HCT116 (cell line): Measurements from ENCODE around the gene HCAR3. TPM values are rescaled to one million over a fixed set of nuclear protein-coding genes. Genes with fewer than 3 reads are reported as not detected.

Source experiments
- ATAC-seq: fragments of 200-7000 bp; cut with Tn5 transposase; 2 replicates; pipeline ENCODE4 v1.9.1; 2020; ENCODE audit warnings: mild to moderate bottlenecking, moderate library complexity
- BruUV-seq: library from RNA; stranded (reverse); fragments of 400-500 nt; replicated peaks from 2 replicates; lab custom pipeline; 2021; lab: Mats Ljungman, UMichigan
- CTCF ChIA-PET: fragments of 300-600 bp; sonication (Branson Sonifier 250); formaldehyde crosslinking; loops from one replicate; lab custom pipeline; 2021; ENCODE audit warnings: antibody characterized with exemption; lab: Charles Lee
- POLR2A ChIA-PET: fragments of 300-600, 350-600 bp; sonication (Branson Sonifier 250); formaldehyde crosslinking; loops from one replicate; lab custom pipeline; 2021; ENCODE audit warnings: antibody characterized with exemption; lab: Charles Lee
- RAD21 ChIA-PET, 2 experiments: fragments of 300-600 bp; sonication (Branson Sonifier 250); formaldehyde crosslinking; loops; one replicate each; lab custom pipeline; 2023; ENCODE audit warnings: low total read pairs in 2 of 2; ENCODE audit not compliant: uncharacterized antibody in 2 of 2, unreplicated experiment in 2 of 2, low non-redundant PET in 1 of 2; lab: Charles Lee
- DNase-seq: peaks from one replicate; pipeline ENCODE4 v3.0.0-alpha.2; 2010; ENCODE audit warnings: low read depth, low spot score
- H2AFZ ChIP-seq: fragments of 200-600 bp; shearing (Covaris generic), sonication (generic); 2 replicates; pipeline ENCODE4 v1.6.1; 2017; ENCODE audit warnings: low read depth, mixed run types, mixed read lengths, antibody characterized with exemption, low read length; ENCODE audit not compliant: poor library complexity, severe bottlenecking
- H3K27ac ChIP-seq: 2 replicates; pipeline ENCODE4 v1.5.1; 2012; ENCODE audit warnings: low read depth, low read length
- H3K27me3 ChIP-seq: fragments of 200-600 bp; sonication (generic); 2 replicates; pipeline ENCODE4 v1.6.1; 2016; ENCODE audit warnings: mixed run types, low read length, mixed read lengths; ENCODE audit not compliant: insufficient read depth
- H3K36me3 ChIP-seq, 2 experiments: fragments of 200-500 bp in 1 of 2; fragments of 200-600 bp in 1 of 2; sonication (Bioruptor generic) in 1 of 2; sonication (generic) in 1 of 2; 2 replicates each; pipeline versions ENCODE4 v1.5.1 to v1.6.1; 2014 to 2016; ENCODE audit warnings: low read length in 2 of 2, inconsistent platforms in 1 of 2, mixed read lengths in 1 of 2, mixed run types in 1 of 2; ENCODE audit not compliant: insufficient read depth in 2 of 2, control insufficient read depth in 1 of 2
- H3K4me1 ChIP-seq, 2 experiments: fragments of 200-600 bp in 1 of 2; sonication (generic) in 1 of 2; 2 replicates each; pipeline versions ENCODE4 v1.5.1 to v1.6.1; 2012 to 2017; ENCODE audit warnings: low read length in 2 of 2, inconsistent platforms in 1 of 2, mild to moderate bottlenecking in 1 of 2, mixed read lengths in 1 of 2, mixed run types in 1 of 2, moderate library complexity in 1 of 2; ENCODE audit not compliant: insufficient read depth in 2 of 2, control insufficient read depth in 1 of 2
- H3K4me2 ChIP-seq: fragments of 200-600 bp; sonication (generic); 2 replicates; pipeline ENCODE4 v1.6.1; 2017; ENCODE audit warnings: mixed run types, low read length, mixed read lengths
- H3K4me3 ChIP-seq, 2 experiments: fragments of 200-600 bp in 1 of 2; sonication (generic) in 1 of 2; replicated peaks in 1 of 2; 2 replicates each; pipeline ENCODE4 v1.5.1; 2011 to 2016; ENCODE audit warnings: low read length in 2 of 2, control low read depth in 1 of 2, low read depth in 1 of 2, mild to moderate bottlenecking in 1 of 2, mixed read lengths in 1 of 2, mixed run types in 1 of 2
- H3K79me2 ChIP-seq: fragments of 200-600 bp; sonication (generic); 2 replicates; pipeline ENCODE4 v1.6.1; 2017; ENCODE audit warnings: mild to moderate bottlenecking, mixed run types, low read length, moderate library complexity, mixed read lengths; ENCODE audit not compliant: insufficient read depth
- H3K9ac ChIP-seq: fragments of 200-600 bp; sonication (generic); 2 replicates; pipeline ENCODE4 v1.6.1; 2016; ENCODE audit warnings: low read length, mixed read lengths
- H3K9me2 ChIP-seq: fragments of 200-600 bp; sonication (generic), shearing (Covaris generic); 2 replicates; pipeline ENCODE4 v1.6.1; 2017; ENCODE audit warnings: mixed run types, mild to moderate bottlenecking, moderate library complexity; ENCODE audit not compliant: insufficient read depth
- H3K9me3 ChIP-seq, 2 experiments: fragments of 200-500 bp in 1 of 2; fragments of 200-600 bp in 1 of 2; sonication (Bioruptor generic) in 1 of 2; sonication (generic) in 1 of 2; 2 replicates each; pipeline ENCODE4 v1.6.1; 2014 to 2017; ENCODE audit warnings: low read length in 2 of 2, mixed read lengths in 2 of 2, inconsistent platforms in 1 of 2, low read depth in 1 of 2, mild to moderate bottlenecking in 1 of 2, mixed run types in 1 of 2, moderate library complexity in 1 of 2; ENCODE audit not compliant: control insufficient read depth in 1 of 2, insufficient read depth in 1 of 2
- H4K20me1 ChIP-seq: fragments of 200-600 bp; sonication (generic), shearing (Covaris generic); 2 replicates; pipeline ENCODE4 v1.6.1; 2017; ENCODE audit warnings: mixed run types, mild to moderate bottlenecking, moderate library complexity; ENCODE audit not compliant: insufficient read depth
- ATF3 ChIP-seq: IDR thresholded peaks from 2 replicates; pipeline ENCODE4 v1.6.1; 2012
- CEBPB ChIP-seq: IDR thresholded peaks from 2 replicates; pipeline ENCODE4 v1.6.1; 2012; ENCODE audit warnings: low read depth
- CTCF ChIP-seq, 3 experiments: fragments of 200-600 bp in 1 of 3; sonication (generic) in 1 of 3; IDR thresholded peaks in 2 of 3; conservative IDR thresholded peaks in 1 of 3; 2 replicates each; pipeline ENCODE4 v1.5.1; 2012 to 2017; ENCODE audit warnings: low read depth in 2 of 3, low read length in 2 of 3, antibody characterized with exemption in 1 of 3, borderline replicate concordance in 1 of 3, control low read depth in 1 of 3, mild to moderate bottlenecking in 1 of 3, mixed read lengths in 1 of 3, mixed run types in 1 of 3, moderate library complexity in 1 of 3; ENCODE audit not compliant: insufficient read depth in 1 of 3
- EGR1 ChIP-seq: IDR thresholded peaks from 2 replicates; pipeline ENCODE4 v1.6.1; 2012; ENCODE audit warnings: low read depth
- ELF1 ChIP-seq: IDR thresholded peaks from 2 replicates; pipeline ENCODE4 v1.6.1; 2012; ENCODE audit warnings: low read depth, borderline replicate concordance
- EZH2 ChIP-seq: fragments of 200-600 bp; sonication (generic); IDR thresholded peaks from 2 replicates; pipeline ENCODE4 v1.6.1; 2017; ENCODE audit warnings: antibody characterized with exemption, mixed run types
- JUND ChIP-seq: IDR thresholded peaks from 2 replicates; pipeline ENCODE4 v1.6.1; 2012
- POLR2A ChIP-seq: IDR thresholded peaks from 2 replicates; pipeline ENCODE4 v1.7.0; 2011; ENCODE audit warnings: borderline replicate concordance; ENCODE audit not compliant: insufficient read depth, insufficient read length; ENCODE audit errors: extremely low read depth
- POLR2AphosphoS5 ChIP-seq: IDR thresholded peaks from 2 replicates; pipeline ENCODE4 v1.6.1; 2011; ENCODE audit warnings: mild to moderate bottlenecking, low read depth, low read length, moderate library complexity
- REST ChIP-seq: IDR thresholded peaks from 2 replicates; pipeline ENCODE4 v1.6.1; 2012; ENCODE audit warnings: low read depth
- SIN3A ChIP-seq: IDR thresholded peaks from 2 replicates; pipeline ENCODE4 v1.6.1; 2012; ENCODE audit warnings: low read depth
- SP1 ChIP-seq: IDR thresholded peaks from 2 replicates; pipeline ENCODE4 v1.6.1; 2012; ENCODE audit warnings: low read depth
- SRF ChIP-seq: IDR thresholded peaks from 2 replicates; pipeline ENCODE4 v1.6.1; 2012; ENCODE audit warnings: low read depth
- YY1 ChIP-seq: IDR thresholded peaks from 2 replicates; pipeline ENCODE4 v1.6.1; 2011; ENCODE audit warnings: low read length, low read depth, moderate library complexity, mild to moderate bottlenecking; ENCODE audit not compliant: insufficient replicate concordance; ENCODE audit errors: extremely low read depth
- ZFX ChIP-seq: fragments of 450-650 bp; IDR thresholded peaks from 2 replicates; pipeline ENCODE4 v1.6.1; 2017
- ZNF274 ChIP-seq: fragments of 200-500 bp; sonication (Bioruptor generic); IDR thresholded peaks from 2 replicates; pipeline ENCODE4 v1.6.1; 2014; ENCODE audit warnings: mild to moderate bottlenecking, low read depth, low read length, inconsistent platforms
- intact Hi-C: fragments of 100-400 bp; cut with micrococcal nuclease; formaldehyde crosslinking; loops from 2 replicates; pipeline ENCODE4 v1.10.0; 2022
- total RNA-seq: library from RNA; stranded (reverse); gene quantifications from one replicate; pipeline ENCODE4 v1.2.1, GENCODE V29; 2021; ENCODE audit not compliant: unreplicated experiment

The HCAR3 gene
- total RNA-seq, 1 experiment from 2014 or later: not detected

GRCh38 chr12:122668268-122668667, 48.3 kb downstream of the HCAR3 start:
- ChIA-PET CTCF (no interaction called here), RAD21 (no interaction called here), POLR2A (no interaction called here)
- H3K79me2 ChIP-seq: no peaks in the 10 kb centered on the region
- no peaks in the 10 kb centered on the region for H3K4me1 ChIP-seq
- H2AFZ ChIP-seq: no peak overlapping the region
- no peak for DNase-seq
- no peak overlapping the region for H3K4me3 ChIP-seq
- H3K9ac ChIP-seq: no peak overlapping the region
- H3K4me2 ChIP-seq: no peak overlapping the region
- no peak for TF ChIP-seq CEBPB
- no peak for TF ChIP-seq ZFX
- TF ChIP-seq POLR2AphosphoS5: no peak
- no peak for TF ChIP-seq SP1
- no peak for TF ChIP-seq YY1
- TF ChIP-seq POLR2A: no peak
- no peak for TF ChIP-seq JUND
- TF ChIP-seq EZH2: no peak
- no peak for TF ChIP-seq ATF3
- TF ChIP-seq CTCF (IDR thresholded peaks at IDR 0.05 in 2 of 3, conservative IDR thresholded peaks at IDR 0.05 in 1 of 3; ENCODE audit: borderline replicate concordance in 1 of 3, insufficient read depth in 1 of 3, low read depth in 2 of 3, low read length in 2 of 3): no peak
- TF ChIP-seq SIN3A: no peak
- no peak for TF ChIP-seq REST
- no peak for TF ChIP-seq EGR1
- no peak for TF ChIP-seq ELF1
- TF ChIP-seq SRF: no peak
- no peak for TF ChIP-seq ZNF274
- TF ChIP-seq, all 23 proteins: peak for 0
- no peaks in the 10 kb centered on the region for H4K20me1 ChIP-seq
- H3K27me3 ChIP-seq: no peaks in the 10 kb centered on the region
- no peaks in the 10 kb centered on the region for H3K9me3 ChIP-seq
- H3K27ac ChIP-seq: no peak overlapping the region
- H3K36me3 ChIP-seq: no peaks in the 10 kb centered on the region
- no TSS peak for BruUV-seq
- no peaks in the 10 kb centered on the region for H3K9me2 ChIP-seq
- no peak for ATAC-seq
- intact Hi-C loops: no loop called here
